ENCODE results near the gene SRRM3.
"Not testable (repeated sequence)": the region's sequence is repeated elsewhere in the genome, so short reads cannot be mapped to it uniquely, and the experiment has no call there.

GRCh38 chr7:76292911-76293310, 91.2 kb downstream of the SRRM3 start:
- TF ChIP-seq EP300, CTCF (IDR thresholded peaks at IDR 0.05): not testable (repeated sequence)

All from tibial nerve (tissue), 4 donors.